T-cell (primary cell): Measurements from ENCODE around the gene GTSE1. TPM values are rescaled to one million over a fixed set of nuclear protein-coding genes. Genes with fewer than 3 reads are reported as not detected.

Source experiments
- ATAC-seq, 4 experiments: fragments of 200-7000 bp in 3 of 4; fragments of 150-1000 bp in 1 of 4; cut with Tn5 transposase; replicated peaks in 1 of 4; 1 replicate in 3 of 4; 2 replicates in 1 of 4; pipeline ENCODE4 v1.10.0; 2021; ENCODE audit warnings: moderate library complexity in 3 of 4, mild to moderate bottlenecking in 2 of 4, moderate number of reproducible peaks in 1 of 4
- CTCF ChIA-PET, 2 donors: fragments of 300-600 bp; sonication (Branson Sonifier 250); formaldehyde crosslinking; loops; one replicate each; lab custom pipeline; 2022; ENCODE audit warnings: antibody characterized with exemption in 2 of 2; lab: Charles Lee
- POLR2A ChIA-PET, 2 donors: fragments of 300-600 bp; sonication (Branson Sonifier 250); formaldehyde crosslinking; loops; one replicate each; lab custom pipeline; 2022; ENCODE audit warnings: antibody characterized with exemption in 2 of 2; lab: Charles Lee
- DNase-seq, 35 experiments: peaks; one replicate each; pipeline versions ENCODE4 v3.0.0 to v3.0.0-alpha.2; 2013 to 2023
- H3K27ac ChIP-seq: one replicate; pipeline ENCODE4 v1.5.1; 2013; ENCODE audit warnings: low read length
- H3K27me3 ChIP-seq, 2 experiments: replicated peaks in 1 of 2; 1 replicate in 1 of 2; 2 replicates in 1 of 2; pipeline versions ENCODE4 v1.6.1 to v1.7.0; 2013; ENCODE audit warnings: low read length in 1 of 2, mixed read lengths in 1 of 2; ENCODE audit not compliant: control insufficient read depth in 2 of 2, insufficient read depth in 2 of 2; ENCODE audit errors: extremely low read depth in 1 of 2
- H3K36me3 ChIP-seq, 2 donors: 1 replicate in 1 of 2; 2 replicates in 1 of 2; pipeline versions ENCODE4 v1.6.1 to v1.7.0; 2013; ENCODE audit warnings: low read length in 1 of 2; ENCODE audit not compliant: control insufficient read depth in 2 of 2, insufficient read depth in 1 of 2; ENCODE audit errors: extremely low read depth in 1 of 2
- H3K4me1 ChIP-seq, 2 experiments: 1 replicate in 1 of 2; 2 replicates in 1 of 2; pipeline versions ENCODE4 v1.6.1 to v1.7.0; 2013; ENCODE audit warnings: low read length in 2 of 2, mixed read lengths in 1 of 2; ENCODE audit not compliant: insufficient read depth in 2 of 2, control insufficient read depth in 1 of 2; ENCODE audit errors: extremely low read depth in 1 of 2
- H3K4me3 ChIP-seq, 2 donors: 1 replicate in 1 of 2; 2 replicates in 1 of 2; pipeline versions ENCODE4 v1.5.1 to v1.7.0; 2013; ENCODE audit warnings: mild to moderate bottlenecking in 2 of 2, low read length in 1 of 2, moderate library complexity in 1 of 2; ENCODE audit not compliant: control insufficient read depth in 1 of 2; ENCODE audit errors: extremely low read depth in 1 of 2
- H3K9me3 ChIP-seq: 2 replicates; pipeline ENCODE4 v1.7.0; 2013
- H3K27ac Mint-ChIP-seq, 2 donors: one replicate each; pipeline ENCODE4 v1.8.0; 2020 to 2021; ENCODE audit warnings: mild to moderate bottlenecking in 2 of 2, mixed read lengths in 2 of 2
- H3K27me3 Mint-ChIP-seq, 2 donors: one replicate each; pipeline ENCODE4 v1.8.0; 2021 to 2022; ENCODE audit warnings: mixed read lengths in 2 of 2
- H3K36me3 Mint-ChIP-seq: one replicate; pipeline ENCODE4 v1.8.0; 2021; ENCODE audit warnings: mixed read lengths
- H3K4me1 Mint-ChIP-seq, 3 donors: one replicate each; pipeline ENCODE4 v1.8.0; 2020 to 2022; ENCODE audit warnings: mixed read lengths in 3 of 3, mild to moderate bottlenecking in 1 of 3
- H3K4me3 Mint-ChIP-seq, 3 donors: one replicate each; pipeline ENCODE4 v1.8.0; 2020 to 2022; ENCODE audit warnings: mild to moderate bottlenecking in 3 of 3, mixed read lengths in 3 of 3, moderate library complexity in 3 of 3
- H3K9me3 Mint-ChIP-seq, 3 donors: one replicate each; pipeline ENCODE4 v1.8.0; 2020 to 2022; ENCODE audit warnings: mixed read lengths in 3 of 3
- WGBS: methylation state at CpG from one replicate; pipeline ENCODE4 v1.1.5; 2013; ENCODE audit warnings: missing lambda C conversion rate; ENCODE audit not compliant: insufficient coverage; 5-methylcytosine and 5-hydroxymethylcytosine counted together
- total RNA-seq, 35 experiments: library from RNA in 6 of 35; stranded (reverse) in 6 of 35; fragments of 120-200 nt in 1 of 35; gene quantifications; one replicate each; pipeline versions ENCODE4 v1.2.1 to v1.2.4 and lab custom pipeline; 2013 to 2026

GTSE1 gene
- total RNA-seq, 5 donors from 2014 or later (not counting 1 experiment from before 2014, with no cell fraction given): 0.44 to 1.3 (median 0.61) TPM

- POLR2A ChIA-PET: interaction anchor here in 1 of 2 donors (0.6 kb wide), 1 partner anchor 1284 kb away, joined by 3 read pairs; no protein-coding TSS in a partner anchor
- Mint-ChIP-seq H3K27ac (no peak overlapping the region), H3K36me3 (peaks cover 3% of the 10 kb centered on the region)
Observed at GRCh38 chr22:46371623-46372226, 75.1 kb downstream of the GTSE1 start.

DNA sequence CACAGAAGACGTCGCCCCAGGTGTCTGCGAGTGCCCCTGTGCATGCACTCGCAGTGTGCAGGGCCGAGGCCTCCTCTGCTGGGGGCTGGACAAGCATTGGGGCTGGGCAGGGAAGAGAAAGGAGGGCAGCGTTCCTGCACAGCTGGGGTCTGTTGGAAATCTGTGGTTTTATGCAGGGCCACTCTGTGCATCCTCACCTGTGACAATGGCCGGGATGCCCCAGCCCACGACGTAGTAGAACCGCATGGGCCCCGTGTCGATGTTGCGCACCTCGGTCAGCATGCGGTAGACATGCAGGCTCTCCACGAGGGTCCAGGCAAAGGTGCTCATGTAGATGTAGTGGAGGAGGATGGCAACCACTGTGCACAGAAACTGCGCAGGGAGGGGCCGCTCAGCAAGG, 76.0 kb downstream of the GTSE1 start:
- Histone ChIP-seq H3K36me3 (no peaks in the 10 kb centered on the region), H3K27me3 (peaks cover 0 to 21% of the 10 kb centered on the region in 2 experiments), H3K9me3 (no peaks in the 10 kb centered on the region), H3K4me1 (peaks cover 4 to 75% of the 10 kb centered on the region in 2 experiments), H3K4me3 (no peak overlapping the region), H3K27ac (no peak overlapping the region)
- no peak for ATAC-seq
- peaks cover 5 to 9% (median 6%) of the 10 kb centered on the region in 3 donors for H3K9me3 Mint-ChIP-seq
- POLR2A ChIA-PET: no interaction called here
- peaks cover 9 to 17% of the 10 kb centered on the region in 2 donors for H3K27me3 Mint-ChIP-seq
- 94% methylated on average over 16 of the region's 18 CpGs for WGBS
- H3K4me1 Mint-ChIP-seq: peaks cover 36 to 52% (median 49%) of the 10 kb centered on the region in 3 donors
- no peak for DNase-seq
- CTCF ChIA-PET: no interaction called here
- H3K27ac Mint-ChIP-seq: peak overlapping the region in 1 of 2 donors; percentile 31
- H3K4me3 Mint-ChIP-seq: peak overlapping the region in 1 of 3 donors; percentile 54
- H3K36me3 Mint-ChIP-seq: peaks cover 3% of the 10 kb centered on the region

More at GRCh38 chr22:46371623-46372226, 75.1 kb downstream of the GTSE1 start:
- CTCF ChIA-PET: no interaction called here
- DNase-seq: no peak
- Histone ChIP-seq H3K27ac (peak overlapping the region; percentile 57), H3K4me1 (peaks cover 4 to 84% of the 10 kb centered on the region in 2 experiments), H3K4me3 (no peak overlapping the region), H3K36me3 (no peaks in the 10 kb centered on the region), H3K9me3 (no peaks in the 10 kb centered on the region), H3K27me3 (peaks cover 0 to 30% of the 10 kb centered on the region in 2 experiments)
- Mint-ChIP-seq H3K4me3 (peak overlapping the region in 1 of 3 donors; percentile 54), H3K9me3 (peaks cover 5 to 9% (median 6%) of the 10 kb centered on the region in 3 donors), H3K4me1 (peaks cover 36 to 53% (median 50%) of the 10 kb centered on the region in 3 donors), H3K27me3 (peaks cover 9 to 19% of the 10 kb centered on the region in 2 donors)
- 88% methylated on average over 2 of the region's 2 CpGs for WGBS
- ATAC-seq: no peak

DNA sequence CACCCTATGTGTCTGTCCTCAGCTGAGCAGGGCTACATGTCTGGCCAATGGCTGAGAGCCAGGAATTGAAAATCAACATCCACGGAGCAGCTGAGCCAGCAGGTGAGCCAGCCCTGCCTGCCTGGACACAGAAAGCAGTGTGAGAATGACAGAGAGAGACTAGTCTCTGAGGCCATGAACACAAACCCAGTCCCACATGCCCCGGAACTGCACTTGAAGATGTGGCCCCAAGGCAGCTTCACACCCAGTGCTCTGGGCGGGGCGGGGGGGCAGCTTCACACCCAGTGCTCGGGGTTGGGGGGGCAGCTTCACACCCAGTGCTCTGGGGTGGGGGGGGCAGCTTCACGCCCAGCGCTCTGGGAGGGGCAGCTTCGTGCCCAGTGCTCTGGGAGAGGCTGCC, 76.5 kb downstream of the GTSE1 start:
- H3K36me3 ChIP-seq: no peaks in the 10 kb centered on the region
- no peaks in the 10 kb centered on the region for H3K9me3 ChIP-seq
- ChIA-PET CTCF (no interaction called here), POLR2A (no interaction called here)
- DNase-seq (peak in 19 of 35 experiments; percentile 13 to 66 (median 32)), ATAC-seq (peak in 2 of 4 experiments; percentile 10 to 15)
- Mint-ChIP-seq H3K4me3 (peak overlapping the region in 1 of 3 donors; percentile 54), H3K9me3 (peaks cover 5 to 9% (median 6%) of the 10 kb centered on the region in 3 donors), H3K27ac (no peak overlapping the region), H3K27me3 (peaks cover 9 to 15% of the 10 kb centered on the region in 2 donors), H3K4me1 (peaks cover 35 to 49% (median 46%) of the 10 kb centered on the region in 3 donors), H3K36me3 (peaks cover 3% of the 10 kb centered on the region)
- H3K27ac ChIP-seq: no peak overlapping the region
- H3K27me3 ChIP-seq: peaks cover 0 to 19% of the 10 kb centered on the region in 2 experiments
- H3K4me3 ChIP-seq: no peak overlapping the region
- peaks cover 4 to 70% of the 10 kb centered on the region in 2 experiments for H3K4me1 ChIP-seq
- WGBS: 33% methylated on average over 5 of the region's 8 CpGs

- CTCF ChIA-PET: no interaction called here
- Mint-ChIP-seq H3K27ac (peak overlapping the region in 1 of 2 donors; percentile 66), H3K36me3 (peaks cover 3% of the 10 kb centered on the region), H3K27me3 (peaks cover 9 to 15% of the 10 kb centered on the region in 2 donors), H3K4me1 (peaks cover 35 to 49% (median 46%) of the 10 kb centered on the region in 3 donors), H3K9me3 (peaks cover 5 to 9% (median 6%) of the 10 kb centered on the region in 3 donors), H3K4me3 (peak overlapping the region in 2 of 3 donors; percentile 31 to 70)
- peak; percentile 29 to 64 (median 38) for ATAC-seq
- peak overlapping the region; percentile 41 for H3K27ac ChIP-seq
- H3K4me1 ChIP-seq: peaks cover 4 to 61% of the 10 kb centered on the region in 2 experiments
- peak overlapping the region in 1 of 2 donors; percentile 6 for H3K4me3 ChIP-seq
- H3K27me3 ChIP-seq: peaks cover 0 to 18% of the 10 kb centered on the region in 2 experiments
- WGBS: 7% methylated on average over 12 of the region's 31 CpGs
- peak in 23 of 35 experiments; percentile 8 to 65 (median 25) for DNase-seq
- POLR2A ChIA-PET: no interaction called here
- no peaks in the 10 kb centered on the region for H3K36me3 ChIP-seq
- no peaks in the 10 kb centered on the region for H3K9me3 ChIP-seq
Observed at GRCh38 chr22:46373921-46374662, 77.4 kb downstream of the GTSE1 start.

GRCh38 chr22:46374663-46375474, 78.2 kb downstream of the GTSE1 start:
- Histone ChIP-seq H3K36me3 (no peaks in the 10 kb centered on the region), H3K27ac (peak overlapping the region; percentile 41), H3K4me1 (peaks cover 4 to 53% of the 10 kb centered on the region in 2 experiments), H3K27me3 (peaks cover 0 to 18% of the 10 kb centered on the region in 2 experiments), H3K4me3 (no peak overlapping the region), H3K9me3 (no peaks in the 10 kb centered on the region)
- ATAC-seq (no peak), DNase-seq (no peak)
- Mint-ChIP-seq H3K4me3 (peak overlapping the region in 1 of 3 donors; percentile 70), H3K4me1 (peaks cover 34 to 48% (median 41%) of the 10 kb centered on the region in 3 donors), H3K27ac (no peak overlapping the region), H3K36me3 (peaks cover 3% of the 10 kb centered on the region), H3K27me3 (peaks cover 9 to 14% of the 10 kb centered on the region in 2 donors), H3K9me3 (peaks cover 5 to 9% (median 6%) of the 10 kb centered on the region in 3 donors)
- ChIA-PET POLR2A (no interaction called here), CTCF (no interaction called here)
- WGBS: 78% methylated on average over 34 of the region's 38 CpGs
